Mesendoderm (in vitro differentiated cells): ENCODE measurements around the gene ALDH16A1.

Source experiments
- DNase-seq: peaks from one replicate; pipeline ENCODE4 v3.0.0; 2013
- H2AK5ac ChIP-seq: 2 replicates; pipeline ENCODE4 v1.6.1; 2013; ENCODE audit warnings: low read length, inconsistent platforms
- H2BK120ac ChIP-seq: 2 replicates; pipeline ENCODE4 v1.6.1; 2013; ENCODE audit warnings: low read depth, mild to moderate bottlenecking, low read length, moderate library complexity, mixed read lengths
- H2BK15ac ChIP-seq: replicated peaks from 2 replicates; pipeline ENCODE4 v1.6.1; 2013; ENCODE audit warnings: low read depth, mild to moderate bottlenecking, moderate library complexity
- H2BK5ac ChIP-seq: 2 replicates; pipeline ENCODE4 v1.6.1; 2013; ENCODE audit warnings: low read length, inconsistent platforms
- H3K18ac ChIP-seq: 2 replicates; pipeline ENCODE4 v1.6.1; 2013; ENCODE audit warnings: mild to moderate bottlenecking, low read length, mixed read lengths
- H3K23ac ChIP-seq: one replicate; pipeline ENCODE4 v1.6.1; 2013; ENCODE audit warnings: low read length
- H3K27ac ChIP-seq: 2 replicates; pipeline ENCODE4 v1.5.1; 2013; ENCODE audit warnings: low read depth, mild to moderate bottlenecking, inconsistent platforms, low read length, moderate library complexity
- H3K27me3 ChIP-seq: 2 replicates; pipeline ENCODE4 v1.6.1; 2013; ENCODE audit warnings: low read length, control low read depth, mild to moderate bottlenecking, inconsistent platforms; ENCODE audit not compliant: insufficient read depth, poor library complexity
- H3K36me3 ChIP-seq: 2 replicates; pipeline ENCODE4 v1.6.1; 2013; ENCODE audit warnings: low read length, inconsistent platforms; ENCODE audit not compliant: control insufficient read depth, insufficient read depth
- H3K4ac ChIP-seq: one replicate; pipeline ENCODE4 v1.6.1; 2013; ENCODE audit warnings: low read depth, mild to moderate bottlenecking, low read length, moderate library complexity
- H3K4me1 ChIP-seq: 2 replicates; pipeline ENCODE4 v1.6.1; 2013; ENCODE audit warnings: low read depth, low read length, inconsistent platforms; ENCODE audit not compliant: control insufficient read depth
- H3K4me2 ChIP-seq: 2 replicates; pipeline ENCODE4 v1.6.1; 2013; ENCODE audit warnings: low read length
- H3K4me3 ChIP-seq: 2 replicates; pipeline ENCODE4 v1.5.1; 2013; ENCODE audit warnings: mild to moderate bottlenecking, low read length
- H3K56ac ChIP-seq: one replicate; pipeline ENCODE4 v1.6.1; 2013; ENCODE audit warnings: low read length
- H3K79me1 ChIP-seq: 2 replicates; pipeline ENCODE4 v1.6.1; 2013; ENCODE audit warnings: low read length, inconsistent platforms
- H3K79me2 ChIP-seq: 2 replicates; pipeline ENCODE4 v1.6.1; 2013; ENCODE audit warnings: mild to moderate bottlenecking, low read length; ENCODE audit not compliant: control insufficient read depth, insufficient read depth
- H3K9ac ChIP-seq: 2 replicates; pipeline ENCODE4 v1.6.1; 2013; ENCODE audit warnings: low read length, inconsistent platforms
- H4K5ac ChIP-seq: one replicate; pipeline ENCODE4 v1.6.1; 2013; ENCODE audit warnings: low read length
- H4K8ac ChIP-seq: one replicate; pipeline ENCODE4 v1.6.1; 2013; ENCODE audit warnings: low read depth, mild to moderate bottlenecking, control low read depth, low read length, moderate library complexity
- WGBS: extraction: QIAGEN DNeasy Blood & Tissue Kit; methylation state at CpG from one replicate; pipeline ENCODE4 v1.1.7; 2013; ENCODE audit warnings: low lambda C conversion rate, missing lambda C conversion rate; ENCODE audit not compliant: insufficient coverage; ENCODE audit errors: extremely low coverage; 5-methylcytosine and 5-hydroxymethylcytosine counted together

The ALDH16A1 gene

DNA sequence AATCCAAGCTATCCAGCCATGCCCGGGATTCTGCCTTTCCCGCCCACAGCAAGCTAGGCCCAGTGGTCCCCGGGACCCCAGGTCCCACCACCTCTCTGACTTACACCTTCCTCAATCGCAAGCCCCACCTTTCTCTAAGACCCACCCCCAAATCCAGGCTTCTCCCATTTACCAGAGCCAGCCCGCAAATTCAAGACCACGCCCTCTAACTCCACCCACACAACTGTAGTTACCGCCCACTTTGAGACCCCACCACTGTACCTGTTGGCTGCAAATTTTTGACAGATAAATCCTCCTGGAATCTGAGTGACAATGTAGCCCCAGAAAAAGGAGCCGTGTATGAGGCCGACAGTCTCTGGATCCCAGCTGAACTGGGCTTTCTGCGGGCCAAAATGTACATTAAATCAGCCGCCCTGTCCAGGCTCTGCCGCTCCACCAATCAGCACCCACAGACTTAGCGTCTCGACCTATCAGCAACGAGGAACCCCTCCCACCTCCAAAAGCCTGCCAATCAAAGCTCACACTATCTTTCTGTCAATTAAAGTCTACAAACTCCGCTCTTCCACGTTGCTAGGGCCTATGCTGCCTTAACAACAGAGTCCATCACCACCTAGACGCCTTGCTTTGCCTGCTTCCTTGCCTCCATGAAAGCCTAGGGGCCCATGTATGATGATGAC, 18.0 kb upstream of the ALDH16A1 start:
- Histone ChIP-seq H3K23ac (no peak overlapping the region), H3K4me3 (no peak overlapping the region), H3K27me3 (peaks cover 23% of the 10 kb centered on the region), H3K56ac (no peak overlapping the region), H3K4me1 (no peaks in the 10 kb centered on the region), H4K5ac (no peak overlapping the region), H4K8ac (no peak overlapping the region), H3K79me2 (no peaks in the 10 kb centered on the region), H3K18ac (no peak overlapping the region), H2BK120ac (no peak overlapping the region), H3K9ac (no peak overlapping the region), H3K27ac (no peak overlapping the region), H2BK5ac (no peak overlapping the region), H3K79me1 (no peaks in the 10 kb centered on the region), H2BK15ac (no peak overlapping the region), H3K4ac (no peak overlapping the region), H2AK5ac (no peak overlapping the region), H3K36me3 (no peaks in the 10 kb centered on the region), H3K4me2 (no peak overlapping the region)
- DNase-seq: no peak
- WGBS: no CpG with 5 or more reads among the region's 18 CpGs

DNA sequence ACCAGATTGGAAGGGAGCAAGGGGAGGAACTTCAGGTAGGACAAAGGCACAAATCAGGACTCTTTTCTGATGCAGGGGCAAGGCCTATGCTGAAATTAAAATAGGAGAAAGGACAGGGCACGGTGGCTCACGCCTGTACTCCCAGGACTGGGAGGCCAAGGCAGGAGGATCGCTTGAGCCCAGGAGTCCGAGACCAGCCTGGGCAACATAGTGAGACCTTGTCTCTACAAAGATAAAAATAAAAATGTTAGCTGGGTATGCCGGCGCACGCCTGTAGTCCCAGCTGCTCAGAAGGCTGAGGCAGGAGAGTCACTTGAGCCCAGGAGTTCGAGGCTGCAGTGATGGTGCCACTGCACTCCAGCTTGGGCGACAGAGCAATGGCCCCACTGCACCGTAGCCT, 17.4 kb upstream of the ALDH16A1 start:
- Histone ChIP-seq H2BK5ac (no peak overlapping the region), H3K79me1 (no peaks in the 10 kb centered on the region), H3K18ac (no peak overlapping the region), H3K23ac (no peak overlapping the region), H3K9ac (no peak overlapping the region), H3K36me3 (no peaks in the 10 kb centered on the region), H3K4me1 (no peaks in the 10 kb centered on the region), H3K56ac (no peak overlapping the region), H3K27ac (no peak overlapping the region), H2BK120ac (no peak overlapping the region), H2BK15ac (no peak overlapping the region), H3K79me2 (no peaks in the 10 kb centered on the region), H3K27me3 (peaks cover 29% of the 10 kb centered on the region), H2AK5ac (no peak overlapping the region), H4K8ac (no peak overlapping the region), H4K5ac (no peak overlapping the region), H3K4me3 (no peak overlapping the region), H3K4me2 (no peak overlapping the region), H3K4ac (no peak overlapping the region)
- DNase-seq: no peak
- WGBS: no CpG with 5 or more reads among the region's 10 CpGs

DNA sequence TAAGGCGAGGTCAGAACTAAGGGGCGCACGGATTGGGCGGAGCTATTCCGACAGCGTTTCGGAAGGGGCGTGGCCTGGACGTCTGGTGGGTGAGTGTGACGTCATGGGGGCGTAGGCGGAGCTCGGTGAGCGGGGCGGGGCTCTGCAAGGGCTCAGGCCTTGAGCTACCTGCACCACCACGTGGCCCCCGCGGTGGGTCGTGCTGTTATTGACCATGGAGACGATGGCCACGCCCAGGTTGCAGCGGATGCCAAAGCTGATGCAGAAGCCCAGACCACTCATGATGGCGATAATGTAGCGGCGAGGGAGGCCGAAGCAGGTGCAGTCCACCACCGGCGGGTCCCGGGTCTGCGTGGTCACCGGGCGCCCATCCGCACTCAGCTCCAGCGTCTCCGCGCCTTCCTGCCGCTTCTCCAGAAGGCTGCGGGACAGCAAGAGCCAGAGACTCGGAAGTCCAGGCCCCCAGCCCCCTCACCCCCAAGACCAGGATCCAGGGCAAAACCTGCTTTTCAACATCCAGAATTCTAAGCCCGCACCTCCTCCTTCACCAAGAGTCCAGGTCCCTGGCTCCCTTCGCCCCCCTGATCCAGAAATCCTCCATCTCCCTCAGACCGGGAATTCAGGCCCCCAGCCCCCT, 16.5 kb upstream of the ALDH16A1 start:
- no peak overlapping the region for H2BK15ac ChIP-seq
- H2BK120ac ChIP-seq: no peak overlapping the region
- H3K4ac ChIP-seq: no peak overlapping the region
- H3K56ac ChIP-seq: no peak overlapping the region
- no peak overlapping the region for H4K5ac ChIP-seq
- peak overlapping the region; percentile 31 for H3K4me2 ChIP-seq
- no CpG with 5 or more reads among the region's 42 CpGs for WGBS
- no peak overlapping the region for H3K4me3 ChIP-seq
- H3K79me2 ChIP-seq: no peaks in the 10 kb centered on the region
- no peaks in the 10 kb centered on the region for H3K4me1 ChIP-seq
- peaks cover 34% of the 10 kb centered on the region for H3K27me3 ChIP-seq
- H2AK5ac ChIP-seq: no peak overlapping the region
- no peak overlapping the region for H3K9ac ChIP-seq
- no peak overlapping the region for H3K23ac ChIP-seq
- H3K27ac ChIP-seq: no peak overlapping the region
- no peak overlapping the region for H3K18ac ChIP-seq
- H3K36me3 ChIP-seq: no peaks in the 10 kb centered on the region
- no peak overlapping the region for H4K8ac ChIP-seq
- no peaks in the 10 kb centered on the region for H3K79me1 ChIP-seq
- DNase-seq: peak; percentile 89
- no peak overlapping the region for H2BK5ac ChIP-seq

DNA sequence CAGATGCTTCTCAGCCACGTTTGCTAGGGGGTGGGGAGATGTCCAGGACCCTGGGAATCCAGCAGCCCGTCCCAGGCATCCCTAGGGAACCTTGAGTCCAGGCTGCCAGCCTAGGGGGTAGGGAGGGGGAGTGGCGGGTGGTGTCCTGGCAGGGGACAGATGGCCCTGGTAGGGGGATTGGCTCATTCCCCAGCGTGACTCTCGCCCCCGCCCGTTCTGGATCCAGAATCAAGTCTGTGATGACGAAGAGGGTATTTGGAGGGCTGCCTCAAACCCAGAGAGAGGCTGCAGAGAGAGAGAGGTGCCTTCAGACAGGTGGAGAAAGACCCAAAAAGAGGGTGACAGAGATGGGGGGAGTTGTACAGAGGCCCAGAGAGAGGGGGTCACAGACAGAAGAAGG, 15.8 kb upstream of the ALDH16A1 start:
- Histone ChIP-seq H3K56ac (no peak overlapping the region), H3K4me3 (no peak overlapping the region), H3K79me1 (no peaks in the 10 kb centered on the region), H3K79me2 (no peaks in the 10 kb centered on the region), H2BK5ac (no peak overlapping the region), H3K9ac (no peak overlapping the region), H3K4me2 (no peak overlapping the region), H3K23ac (no peak overlapping the region), H3K27me3 (peaks cover 40% of the 10 kb centered on the region), H3K27ac (no peak overlapping the region), H3K4me1 (peaks cover 2% of the 10 kb centered on the region), H2BK120ac (no peak overlapping the region), H4K5ac (no peak overlapping the region), H2BK15ac (no peak overlapping the region), H3K36me3 (no peaks in the 10 kb centered on the region), H3K4ac (no peak overlapping the region), H3K18ac (no peak overlapping the region), H2AK5ac (no peak overlapping the region), H4K8ac (no peak overlapping the region)
- DNase-seq: no peak
- no CpG with 5 or more reads among the region's 8 CpGs for WGBS

DNA sequence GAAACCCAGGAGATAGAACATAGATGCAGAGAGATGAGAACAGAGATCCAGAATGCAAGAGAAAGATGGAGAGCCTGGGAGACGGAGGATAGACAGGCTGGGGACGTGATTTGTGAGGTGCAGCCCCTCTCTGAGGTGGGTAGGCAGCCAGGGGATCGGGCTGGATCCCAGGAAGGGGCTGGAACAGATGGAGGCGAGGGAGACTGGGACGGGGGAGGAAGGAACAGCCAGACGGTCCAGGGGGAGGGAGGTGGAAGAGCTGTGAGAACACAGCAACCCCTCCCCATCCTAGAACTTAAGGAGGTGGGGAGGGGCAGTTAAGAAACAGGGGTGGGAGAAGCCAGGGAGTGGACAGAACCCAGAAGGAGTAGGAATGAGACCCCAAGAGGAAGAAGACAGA, 14.8 kb upstream of the ALDH16A1 start:
- Histone ChIP-seq H2AK5ac (no peak overlapping the region), H2BK5ac (no peak overlapping the region), H3K4me1 (peaks cover 2% of the 10 kb centered on the region), H3K18ac (no peak overlapping the region), H3K27ac (no peak overlapping the region), H3K27me3 (peaks cover 39% of the 10 kb centered on the region), H3K79me1 (no peaks in the 10 kb centered on the region), H2BK15ac (no peak overlapping the region), H3K23ac (no peak overlapping the region), H3K36me3 (no peaks in the 10 kb centered on the region), H4K8ac (no peak overlapping the region), H3K4me3 (no peak overlapping the region), H3K4ac (no peak overlapping the region), H3K4me2 (no peak overlapping the region), H3K9ac (no peak overlapping the region), H3K79me2 (no peaks in the 10 kb centered on the region), H4K5ac (no peak overlapping the region), H2BK120ac (no peak overlapping the region), H3K56ac (no peak overlapping the region)
- DNase-seq: no peak
- WGBS: no CpG with 5 or more reads among the region's 6 CpGs

DNA sequence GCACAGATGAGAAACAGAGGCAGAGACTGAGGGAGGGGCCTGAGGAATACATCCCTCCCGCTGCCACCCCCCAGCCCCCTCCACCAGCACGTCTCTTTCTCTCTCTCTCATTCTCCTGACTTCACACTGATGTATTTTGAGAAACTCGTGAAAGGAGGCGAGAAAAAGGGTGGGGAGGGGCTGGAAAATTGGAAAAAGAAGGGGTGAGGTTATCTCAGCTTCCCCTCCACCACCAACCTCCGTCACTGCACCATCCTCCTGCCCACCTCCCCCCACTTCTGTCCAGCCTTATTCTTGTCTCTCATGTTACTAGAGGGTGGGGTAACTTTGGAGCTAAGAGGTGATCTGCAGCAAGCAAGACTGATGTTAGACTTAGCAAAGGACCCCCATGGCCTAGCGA, 13.2 kb upstream of the ALDH16A1 start:
- Histone ChIP-seq H4K5ac (no peak overlapping the region), H3K56ac (no peak overlapping the region), H2AK5ac (no peak overlapping the region), H3K27me3 (peaks cover 36% of the 10 kb centered on the region), H3K79me1 (no peaks in the 10 kb centered on the region), H3K18ac (no peak overlapping the region), H2BK5ac (no peak overlapping the region), H3K4me2 (no peak overlapping the region), H3K23ac (no peak overlapping the region), H2BK120ac (no peak overlapping the region), H3K4ac (no peak overlapping the region), H4K8ac (no peak overlapping the region), H3K4me1 (peaks cover 2% of the 10 kb centered on the region), H3K79me2 (no peaks in the 10 kb centered on the region), H2BK15ac (no peak overlapping the region), H3K4me3 (no peak overlapping the region), H3K9ac (no peak overlapping the region), H3K27ac (no peak overlapping the region), H3K36me3 (no peaks in the 10 kb centered on the region)
- no peak for DNase-seq
- WGBS: no CpG with 5 or more reads among the region's 6 CpGs
